Spinal cord (tissue), 10 donors: ENCODE results near the gene CD9. TPM values are rescaled to one million over a fixed set of nuclear protein-coding genes. Genes with fewer than 3 reads are reported as not detected.

Experiments
- DNase-seq, 6 donors: peaks; one replicate each; pipeline versions ENCODE4 v3.0.0 to v3.0.0-alpha.2; 2013 to 2015; ENCODE audit warnings: low spot score in 6 of 6, low read depth in 4 of 6
- H3K27ac ChIP-seq: one replicate; pipeline ENCODE4 v1.5.1; 2013; ENCODE audit warnings: low read depth, low read length, control low read depth
- H3K27me3 ChIP-seq: one replicate; pipeline ENCODE4 v1.6.1; 2013; ENCODE audit warnings: low read length; ENCODE audit not compliant: control insufficient read depth, insufficient read depth
- H3K36me3 ChIP-seq: one replicate; pipeline ENCODE4 v1.6.1; 2013; ENCODE audit warnings: low read length; ENCODE audit not compliant: control insufficient read depth, insufficient read depth
- H3K4me1 ChIP-seq: one replicate; pipeline ENCODE4 v1.6.1; 2013; ENCODE audit warnings: low read length; ENCODE audit not compliant: control insufficient read depth, insufficient read depth
- H3K4me3 ChIP-seq: one replicate; pipeline ENCODE4 v1.5.1; 2013; ENCODE audit warnings: low read depth, low read length, control low read depth
- H3K9me3 ChIP-seq: one replicate; pipeline ENCODE4 v1.6.1; 2013; ENCODE audit warnings: low read length; ENCODE audit not compliant: control insufficient read depth, insufficient read depth
- WGBS: methylation state at CpG from one replicate; pipeline ENCODE4 v1.1.5; 2013; ENCODE audit warnings: missing lambda C conversion rate; ENCODE audit not compliant: insufficient coverage; 5-methylcytosine and 5-hydroxymethylcytosine counted together
- polyA plus RNA-seq, 2 donors: library from polyadenylated mRNA; unstranded; fragments of 120-200 nt; gene quantifications; one replicate each; pipeline ENCODE4 v1.2.1, GENCODE V29; 2013; ENCODE audit not compliant: insufficient read length in 2 of 2
- total RNA-seq, 2 donors: library from RNA; depleted of rRNA in 1 of 2; stranded (reverse); fragments of 120-200 nt in 1 of 2; fragments of >200 nt in 1 of 2; gene quantifications; one replicate each; pipeline versions ENCODE4 v1.2.3 to v1.2.4, GENCODE V29; 2013 to 2014
- donor health status: healthy.

Gene CD9
- total and polyA plus RNA-seq, 4 donors, result 106 to 275 (median 133) TPM

DNA sequence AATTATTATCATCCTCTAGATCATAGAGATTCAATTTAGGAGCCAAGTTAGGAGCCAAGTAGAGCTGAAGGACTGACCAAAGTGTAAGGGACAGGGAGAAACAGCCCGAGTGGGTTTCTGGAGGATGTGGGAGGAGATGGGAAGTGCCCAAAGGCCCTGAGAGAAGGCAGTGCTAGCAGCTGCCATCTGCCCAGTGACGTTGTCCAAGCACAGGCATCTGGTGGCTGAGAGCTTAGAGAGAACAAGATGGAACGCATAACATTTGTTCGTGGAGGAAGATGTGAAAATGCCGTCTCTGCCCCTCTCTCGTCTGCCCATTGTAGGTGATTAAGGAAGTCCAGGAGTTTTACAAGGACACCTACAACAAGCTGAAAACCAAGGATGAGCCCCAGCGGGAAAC lies 34.7 kb downstream of the CD9 start:
- H3K9me3 ChIP-seq, result no peaks in the 10 kb centered on the region
- DNase-seq, result no peak
- no peak overlapping the region for H3K27ac ChIP-seq
- peaks cover 50% of the 10 kb centered on the region for H3K4me1 ChIP-seq
- WGBS, result 57% methylated on average over 6 of the region's 7 CpGs
- no peaks in the 10 kb centered on the region for H3K27me3 ChIP-seq
- no peak overlapping the region for H3K4me3 ChIP-seq
- peaks cover 17% of the 10 kb centered on the region for H3K36me3 ChIP-seq

GRCh38 chr12:6235499-6235898 lies 35.3 kb downstream of the CD9 start:
- H3K27ac ChIP-seq, result no peak overlapping the region
- DNase-seq, result no peak
- no peaks in the 10 kb centered on the region for H3K27me3 ChIP-seq
- H3K4me3 ChIP-seq, result no peak overlapping the region
- no peaks in the 10 kb centered on the region for H3K9me3 ChIP-seq
- peaks cover 44% of the 10 kb centered on the region for H3K4me1 ChIP-seq
- 72% methylated on average over 9 of the region's 9 CpGs for WGBS
- H3K36me3 ChIP-seq, result peaks cover 17% of the 10 kb centered on the region

GRCh38 chr12:6235906-6236640 lies 35.9 kb downstream of the CD9 start:
- Histone ChIP-seq H3K27me3 (no peaks in the 10 kb centered on the region), H3K9me3 (no peaks in the 10 kb centered on the region), H3K27ac (no peak overlapping the region), H3K4me3 (no peak overlapping the region), H3K4me1 (peaks cover 41% of the 10 kb centered on the region), H3K36me3 (peaks cover 17% of the 10 kb centered on the region)
- DNase-seq, result no peak
- WGBS, result 90% methylated on average over 18 of the region's 22 CpGs

GRCh38 chr12:6236641-6236940 lies 36.4 kb downstream of the CD9 start:
- no peak overlapping the region for H3K4me3 ChIP-seq
- H3K4me1 ChIP-seq, result peaks cover 41% of the 10 kb centered on the region
- H3K36me3 ChIP-seq, result peaks cover 17% of the 10 kb centered on the region
- WGBS, result 96% methylated on average over 6 of the region's 6 CpGs
- no peaks in the 10 kb centered on the region for H3K27me3 ChIP-seq
- H3K27ac ChIP-seq, result no peak overlapping the region
- no peak for DNase-seq
- H3K9me3 ChIP-seq, result no peaks in the 10 kb centered on the region

DNA sequence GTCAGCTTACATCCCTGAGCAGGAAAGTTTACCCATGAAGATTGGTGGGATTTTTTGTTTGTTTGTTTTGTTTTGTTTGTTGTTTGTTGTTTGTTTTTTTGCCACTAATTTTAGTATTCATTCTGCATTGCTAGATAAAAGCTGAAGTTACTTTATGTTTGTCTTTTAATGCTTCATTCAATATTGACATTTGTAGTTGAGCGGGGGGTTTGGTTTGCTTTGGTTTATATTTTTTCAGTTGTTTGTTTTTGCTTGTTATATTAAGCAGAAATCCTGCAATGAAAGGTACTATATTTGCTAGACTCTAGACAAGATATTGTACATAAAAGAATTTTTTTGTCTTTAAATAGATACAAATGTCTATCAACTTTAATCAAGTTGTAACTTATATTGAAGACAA lies 37.6 kb downstream of the CD9 start:
- no peak overlapping the region for H3K27ac ChIP-seq
- WGBS, result no CpG with 5 or more reads among the region's 1 CpG

DNA sequence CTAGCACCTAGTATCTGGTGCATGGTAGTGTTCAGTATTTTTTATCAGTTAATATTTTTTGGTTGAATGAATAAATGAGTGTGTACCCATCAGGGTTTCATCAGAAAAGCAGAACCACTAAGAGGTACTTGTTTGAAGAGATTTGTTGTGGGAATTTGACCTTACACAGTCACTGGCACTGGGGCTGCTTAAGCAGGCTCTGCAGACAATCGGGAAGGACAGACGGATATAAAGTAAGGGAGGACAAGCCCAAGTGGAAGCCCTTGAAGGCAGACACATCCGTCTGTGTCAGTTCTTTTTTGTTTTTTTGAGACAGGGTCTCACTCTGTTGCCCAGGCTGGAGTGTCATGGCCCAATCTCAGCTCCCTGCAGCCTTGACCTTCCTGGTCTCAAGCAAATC lies 38.7 kb downstream of the CD9 start:
- no peak for DNase-seq
- WGBS, result 89% methylated on average over 3 of the region's 3 CpGs
- peaks cover 17% of the 10 kb centered on the region for H3K36me3 ChIP-seq

More for the DNA sequence above, 37.6 kb downstream of the CD9 start:
- Histone ChIP-seq H3K36me3 (peaks cover 17% of the 10 kb centered on the region), H3K4me1 (peaks cover 36% of the 10 kb centered on the region), H3K9me3 (no peaks in the 10 kb centered on the region), H3K27me3 (no peaks in the 10 kb centered on the region), H3K4me3 (no peak overlapping the region)
- no peak for DNase-seq

DNA sequence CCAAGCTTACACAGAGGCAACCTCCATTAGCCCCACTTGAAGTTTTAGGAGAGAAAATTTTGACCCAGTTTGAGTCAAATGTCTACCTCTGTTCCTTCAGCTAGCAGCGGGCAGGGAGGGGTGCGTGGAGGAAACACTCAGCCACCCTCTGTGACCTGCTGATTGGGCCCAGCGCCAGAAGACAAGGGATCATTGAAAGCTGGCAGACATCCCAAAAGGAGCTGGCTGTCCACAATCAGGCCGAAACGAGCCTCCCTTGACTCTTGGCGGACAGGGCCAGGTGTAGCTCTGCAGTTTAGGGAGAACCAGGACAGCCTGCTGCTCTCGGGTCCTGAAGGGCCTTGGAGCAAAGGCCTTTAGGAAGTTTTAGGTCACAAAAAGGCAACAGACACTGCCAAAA lies 41.3 kb downstream of the CD9 start:
- peak in 2 of 6 donors; percentile 57 to 61 for DNase-seq
- WGBS, result 19% methylated on average over 7 of the region's 7 CpGs
- Histone ChIP-seq H3K27me3 (no peaks in the 10 kb centered on the region), H3K4me3 (no peak overlapping the region), H3K4me1 (peaks cover 13% of the 10 kb centered on the region), H3K27ac (peak overlapping the region; percentile 7), H3K9me3 (no peaks in the 10 kb centered on the region), H3K36me3 (peaks cover 2% of the 10 kb centered on the region)

More for the DNA sequence above, 38.7 kb downstream of the CD9 start:
- no peaks in the 10 kb centered on the region for H3K9me3 ChIP-seq
- no peak overlapping the region for H3K4me3 ChIP-seq
- H3K27ac ChIP-seq, result no peak overlapping the region
- H3K27me3 ChIP-seq, result no peaks in the 10 kb centered on the region
- peaks cover 25% of the 10 kb centered on the region for H3K4me1 ChIP-seq

DNA sequence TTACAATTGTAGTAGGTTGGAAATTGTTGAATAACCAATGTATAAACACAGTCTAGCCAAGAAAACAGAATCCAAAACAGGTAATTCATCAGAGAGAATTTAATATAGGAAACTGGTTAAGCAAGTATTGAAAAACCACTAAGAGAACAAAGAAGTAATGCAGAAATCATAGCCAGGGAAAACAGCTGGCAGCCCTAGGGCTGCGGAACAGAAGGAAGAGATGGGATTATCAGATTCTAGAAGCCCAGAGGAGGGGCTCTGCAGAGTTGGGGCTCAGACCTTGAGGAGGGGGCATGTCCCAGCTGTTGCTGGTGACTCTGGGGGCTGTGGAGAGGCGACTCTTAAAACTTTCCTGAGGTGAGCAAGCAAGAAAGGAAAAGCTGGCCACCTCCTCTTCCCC lies 49.4 kb downstream of the CD9 start:
- Histone ChIP-seq H3K27me3 (no peaks in the 10 kb centered on the region), H3K4me1 (no peaks in the 10 kb centered on the region), H3K36me3 (no peaks in the 10 kb centered on the region), H3K9me3 (no peaks in the 10 kb centered on the region), H3K27ac (no peak overlapping the region), H3K4me3 (no peak overlapping the region)
- DNase-seq, result peak in 1 of 6 donors; percentile 29
- WGBS, result 77% methylated on average over 1 of the region's 2 CpGs

- no peak overlapping the region for H3K27ac ChIP-seq
- H3K4me3 ChIP-seq, result no peak overlapping the region
- no peaks in the 10 kb centered on the region for H3K9me3 ChIP-seq
- no peak for DNase-seq
- no peaks in the 10 kb centered on the region for H3K27me3 ChIP-seq
- H3K4me1 ChIP-seq, result no peaks in the 10 kb centered on the region
- no peaks in the 10 kb centered on the region for H3K36me3 ChIP-seq
- WGBS, result 83% methylated on average over 5 of the region's 5 CpGs
Measured at GRCh38 chr12:6250343-6250742, 50.1 kb downstream of the CD9 start.

DNA sequence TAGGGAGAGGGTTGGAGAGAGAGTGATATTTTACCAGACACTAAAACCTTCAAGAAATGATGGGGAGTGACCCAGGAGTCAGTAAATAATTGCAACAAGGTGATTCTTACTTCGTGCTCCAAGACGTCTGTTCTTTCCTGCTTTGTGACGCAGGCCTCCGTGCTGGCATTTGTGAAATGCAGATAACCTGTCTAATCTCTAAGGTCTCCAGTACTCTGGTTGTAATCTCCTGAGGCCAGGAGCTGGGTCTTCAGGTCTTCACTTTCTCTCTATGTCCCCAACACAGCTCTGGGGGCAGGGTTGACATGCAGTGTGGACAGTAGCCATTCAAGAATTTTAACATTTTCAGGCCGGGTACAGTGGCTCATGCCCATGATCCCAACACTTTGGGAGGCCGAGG lies 53.1 kb downstream of the CD9 start:
- no peak for DNase-seq
- no peaks in the 10 kb centered on the region for H3K27me3 ChIP-seq
- WGBS, result 96% methylated on average over 5 of the region's 6 CpGs
- no peaks in the 10 kb centered on the region for H3K4me1 ChIP-seq
- H3K4me3 ChIP-seq, result no peak overlapping the region
- H3K27ac ChIP-seq, result no peak overlapping the region
- H3K9me3 ChIP-seq, result peaks cover 1% of the 10 kb centered on the region
- H3K36me3 ChIP-seq, result no peaks in the 10 kb centered on the region
